Measurements from ENCODE around the gene ATF7.

DNA sequence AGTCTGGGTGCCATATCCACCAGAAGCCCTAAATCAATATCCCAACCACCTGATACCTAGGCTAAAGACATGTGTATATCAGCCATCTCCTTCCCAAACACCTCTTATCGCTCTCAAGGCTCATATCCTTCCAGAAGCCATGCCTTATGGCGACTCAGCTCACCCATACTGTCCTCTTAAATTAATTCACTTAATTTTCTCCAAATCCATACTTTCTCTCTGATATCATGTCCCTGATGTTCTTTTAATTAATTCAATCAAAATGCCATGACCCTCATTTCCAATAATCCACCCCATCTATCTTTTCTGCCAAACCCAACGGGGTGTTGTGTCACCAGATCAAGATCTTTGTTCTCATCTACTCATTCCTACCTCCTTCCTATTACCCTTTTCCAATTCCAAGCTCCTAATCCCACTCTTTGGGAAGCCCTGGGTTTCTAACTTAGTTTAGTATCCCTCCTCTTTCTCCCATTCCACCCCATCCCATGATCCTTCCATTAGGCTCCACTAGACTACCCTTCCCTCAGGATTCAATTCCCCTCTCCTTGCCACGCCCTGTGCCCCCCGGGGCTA, 723 bp downstream of the ATF7 start:
- TF ChIP-seq, protein P1, sequence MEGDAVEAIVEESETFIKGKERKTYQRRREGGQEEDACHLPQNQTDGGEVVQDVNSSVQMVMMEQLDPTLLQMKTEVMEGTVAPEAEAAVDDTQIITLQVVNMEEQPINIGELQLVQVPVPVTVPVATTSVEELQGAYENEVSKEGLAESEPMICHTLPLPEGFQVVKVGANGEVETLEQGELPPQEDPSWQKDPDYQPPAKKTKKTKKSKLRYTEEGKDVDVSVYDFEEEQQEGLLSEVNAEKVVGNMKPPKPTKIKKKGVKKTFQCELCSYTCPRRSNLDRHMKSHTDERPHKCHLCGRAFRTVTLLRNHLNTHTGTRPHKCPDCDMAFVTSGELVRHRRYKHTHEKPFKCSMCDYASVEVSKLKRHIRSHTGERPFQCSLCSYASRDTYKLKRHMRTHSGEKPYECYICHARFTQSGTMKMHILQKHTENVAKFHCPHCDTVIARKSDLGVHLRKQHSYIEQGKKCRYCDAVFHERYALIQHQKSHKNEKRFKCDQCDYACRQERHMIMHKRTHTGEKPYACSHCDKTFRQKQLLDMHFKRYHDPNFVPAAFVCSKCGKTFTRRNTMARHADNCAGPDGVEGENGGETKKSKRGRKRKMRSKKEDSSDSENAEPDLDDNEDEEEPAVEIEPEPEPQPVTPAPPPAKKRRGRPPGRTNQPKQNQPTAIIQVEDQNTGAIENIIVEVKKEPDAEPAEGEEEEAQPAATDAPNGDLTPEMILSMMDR (IDR thresholded peaks at IDR 0.05; ENCODE audit: low read depth, low read length) = no peak
- TF ChIP-seq, protein P2, sequence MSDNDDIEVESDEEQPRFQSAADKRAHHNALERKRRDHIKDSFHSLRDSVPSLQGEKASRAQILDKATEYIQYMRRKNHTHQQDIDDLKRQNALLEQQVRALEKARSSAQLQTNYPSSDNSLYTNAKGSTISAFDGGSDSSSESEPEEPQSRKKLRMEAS (IDR thresholded peaks at IDR 0.05; ENCODE audit: low read depth, low read length) = no peak
